HepG2 (cell line): Measurements from ENCODE around the gene MAST1. TPM values are rescaled to one million over a fixed set of nuclear protein-coding genes. Genes with fewer than 3 reads are reported as not detected.

Source experiments
- CSRNP2 ChIP-seq: sonication (generic); formaldehyde crosslinking; conservative IDR thresholded peaks from 2 replicates; pipeline ENCODE4 v1.8.0; 2022; ENCODE audit warnings: low read depth, missing genetic modification reagents
- DPF2 ChIP-seq: sonication (generic); formaldehyde crosslinking; IDR thresholded peaks from 2 replicates; pipeline ENCODE4 v1.4.0; 2020; ENCODE audit warnings: mild to moderate bottlenecking, low read depth, missing genetic modification reagents, borderline replicate concordance
- DZIP1 ChIP-seq: sonication (generic); formaldehyde crosslinking; IDR thresholded peaks from 2 replicates; pipeline ENCODE4 v1.5.0; 2020; ENCODE audit warnings: mild to moderate bottlenecking, missing genetic modification reagents
- E2F1 ChIP-seq: sonication (generic); formaldehyde crosslinking; IDR thresholded peaks from 2 replicates; pipeline ENCODE4 v1.5.0; 2020; ENCODE audit warnings: missing genetic modification reagents
- FUBP1 ChIP-seq: sonication (generic); formaldehyde crosslinking; IDR thresholded peaks from 2 replicates; pipeline ENCODE4 v1.5.1; 2020; ENCODE audit warnings: missing genetic modification reagents, mild to moderate bottlenecking, borderline replicate concordance
- HOXA3 ChIP-seq: sonication (generic); formaldehyde crosslinking; IDR thresholded peaks from 2 replicates; pipeline ENCODE4 v1.5.0; 2020; ENCODE audit warnings: missing genetic modification reagents
- HOXA9 ChIP-seq: sonication (generic); formaldehyde crosslinking; IDR thresholded peaks from 2 replicates; pipeline ENCODE4 v1.8.1; 2022; ENCODE audit warnings: missing genetic modification reagents, mild to moderate bottlenecking, moderate library complexity, borderline replicate concordance
- MIXL1 ChIP-seq: IDR thresholded peaks from 2 replicates; pipeline ENCODE4 v1.6.1; 2016
- MTF2 ChIP-seq: sonication (generic); formaldehyde crosslinking; IDR thresholded peaks from 2 replicates; pipeline ENCODE4 v1.5.0; 2020; ENCODE audit warnings: missing genetic modification reagents, borderline replicate concordance
- NR2F6 ChIP-seq, 2 experiments: IDR thresholded peaks; 2 replicates each; pipeline ENCODE4 v1.6.1; 2016; ENCODE audit warnings: antibody characterized with exemption in 1 of 2, mild to moderate bottlenecking in 1 of 2
- SPEN ChIP-seq: sonication (generic); formaldehyde crosslinking; IDR thresholded peaks from 2 replicates; pipeline ENCODE4 v1.5.1; 2020; ENCODE audit warnings: low read depth, mild to moderate bottlenecking, missing genetic modification reagents
- TBX2 ChIP-seq: sonication (generic); formaldehyde crosslinking; IDR thresholded peaks from 2 replicates; pipeline ENCODE4 v1.5.0; 2020; ENCODE audit warnings: missing genetic modification reagents, mild to moderate bottlenecking, borderline replicate concordance
- XRCC5 ChIP-seq: fragments of 200-400 bp; formaldehyde crosslinking; optimal IDR thresholded peaks from 2 replicates; pipeline ENCODE3; 2017; ENCODE audit warnings: mild to moderate bottlenecking, low read length
- ZMAT5 ChIP-seq: sonication (generic); formaldehyde crosslinking; IDR thresholded peaks from 2 replicates; pipeline ENCODE4 v1.5.0; 2020; ENCODE audit warnings: mild to moderate bottlenecking, low read depth, missing genetic modification reagents, borderline replicate concordance
- ZNF292 ChIP-seq: sonication (generic); formaldehyde crosslinking; IDR thresholded peaks from 2 replicates; pipeline ENCODE4 v1.8.1; 2022; ENCODE audit warnings: mild to moderate bottlenecking, low read depth, missing genetic modification reagents, borderline replicate concordance
- ZNF3 ChIP-seq: IDR thresholded peaks from 2 replicates; pipeline ENCODE4 v1.7.0; 2017; ENCODE audit warnings: inconsistent platforms
- ZNF33A ChIP-seq: sonication (generic); formaldehyde crosslinking; IDR thresholded peaks from 2 replicates; pipeline ENCODE4 v1.5.1; 2020; ENCODE audit warnings: missing genetic modification reagents, mild to moderate bottlenecking, moderate library complexity, borderline replicate concordance
- ZNF703 ChIP-seq: sonication (generic); formaldehyde crosslinking; IDR thresholded peaks from 2 replicates; pipeline ENCODE4 v1.5.1; 2020; ENCODE audit warnings: missing genetic modification reagents, mild to moderate bottlenecking, moderate library complexity, borderline replicate concordance
- polyA plus RNA-seq, 8 experiments: library from polyadenylated mRNA; depleted of rRNA in 3 of 8; stranded (reverse) in 7 of 8; unstranded in 1 of 8; fragments of >200 nt; fragmentation: Illumina TruSeq in 4 of 8; extraction: Trizol in 4 of 8; gene quantifications; 2 replicates each; pipeline versions ENCODE4 v1.2.1 to v1.2.3, GENCODE V29; 2011 to 2016; ENCODE audit warnings: low read depth in 4 of 8, missing spikeins in 1 of 8, mixed read lengths in 1 of 8; ENCODE audit not compliant: insufficient read depth in 1 of 8
- total RNA-seq, 5 experiments: library from RNA; depleted of rRNA; stranded (reverse); fragments of >200 nt; fragmentation: Illumina TruSeq; extraction: Trizol; gene quantifications; 2 replicates each; pipeline ENCODE4 v1.2.3, GENCODE V29; 2016; ENCODE audit warnings: low read depth in 1 of 5

MAST1 gene
- total and polyA plus RNA-seq, 2 of the 13 experiments (the other 11 are each of a cell fraction or from before 2014, with no cell fraction given): 0.73 to 4.7 TPM

- TF ChIP-seq TBX2 (CRISPR knock-in tag): peak; percentile 86
- TF ChIP-seq NR2F6 (IDR thresholded peaks at IDR 0.05): no peak
- no peak for TF ChIP-seq NR2F6 (CRISPR knock-in tag; IDR thresholded peaks at IDR 0.05)
- TF ChIP-seq SPEN (CRISPR knock-in tag): peak; percentile 91
- TF ChIP-seq ZNF703 (CRISPR knock-in tag): no peak; the same call in 1 of the 2 replicates
- peak; percentile 69; the same call in 1 of the 2 replicates for TF ChIP-seq HOXA9 (CRISPR knock-in tag)
- no peak for TF ChIP-seq ZMAT5
- no peak for TF ChIP-seq CSRNP2 (CRISPR knock-in tag)
- TF ChIP-seq ZNF33A (CRISPR knock-in tag): peak; percentile 63; the same call in 1 of the 2 replicates
- TF ChIP-seq DPF2 (CRISPR knock-in tag): no peak
- no peak for TF ChIP-seq E2F1 (CRISPR knock-in tag)
- TF ChIP-seq ZNF292: peak; percentile 20; the same call in 1 of the 2 replicates
- peak; percentile 53; the same call in 1 of the 2 replicates for TF ChIP-seq DZIP1 (CRISPR knock-in tag)
- peak; percentile 19; the same call in 1 of the 2 replicates for TF ChIP-seq MIXL1 (CRISPR knock-in tag)
- peak; percentile 36 for TF ChIP-seq XRCC5
- peak; percentile 68; the same call in 1 of the 2 replicates for TF ChIP-seq MTF2 (CRISPR knock-in tag)
- TF ChIP-seq HOXA3: peak; percentile 86
- no peak; the same call in 1 of the 2 replicates for TF ChIP-seq FUBP1 (CRISPR knock-in tag)
- no peak for TF ChIP-seq ZNF3 (CRISPR knock-in tag)
Observed at GRCh38 chr19:12801466-12802266, 36.6 kb upstream of the MAST1 start, which contains the start of the genes PRDX2 and THSD8 (continued).
